Measurements from ENCODE around the gene A2M. TPM values are rescaled to one million over a fixed set of nuclear protein-coding genes. Genes with fewer than 3 reads are reported as not detected.

A2M gene
- total RNA-seq, 3 donors from 2014 or later = 276 to 457 (median 281) TPM

GRCh38 chr12:9112076-9112853 is 3.5 kb downstream of the A2M start:
- no peaks in the 10 kb centered on the region for H3K4me1 ChIP-seq
- no peaks in the 10 kb centered on the region for H3K9me3 ChIP-seq
- DNase-seq (ENCODE audit: low spot score in 2 of 2) = no peak
- intact Hi-C loops (cut with DNase I; ENCODE audit: low total_unique reads) = no loop called here
- H3K27me3 ChIP-seq = no peaks in the 10 kb centered on the region
- no peaks in the 10 kb centered on the region for H3K36me3 ChIP-seq
- H3K27ac ChIP-seq = peak overlapping the region; percentile 38 to 52
- TF ChIP-seq POLR2AphosphoS5 (IDR thresholded peaks at IDR 0.05) (no peak), POLR2A (IDR thresholded peaks at IDR 0.05) (no peak)
- TF ChIP-seq, protein P1, sequence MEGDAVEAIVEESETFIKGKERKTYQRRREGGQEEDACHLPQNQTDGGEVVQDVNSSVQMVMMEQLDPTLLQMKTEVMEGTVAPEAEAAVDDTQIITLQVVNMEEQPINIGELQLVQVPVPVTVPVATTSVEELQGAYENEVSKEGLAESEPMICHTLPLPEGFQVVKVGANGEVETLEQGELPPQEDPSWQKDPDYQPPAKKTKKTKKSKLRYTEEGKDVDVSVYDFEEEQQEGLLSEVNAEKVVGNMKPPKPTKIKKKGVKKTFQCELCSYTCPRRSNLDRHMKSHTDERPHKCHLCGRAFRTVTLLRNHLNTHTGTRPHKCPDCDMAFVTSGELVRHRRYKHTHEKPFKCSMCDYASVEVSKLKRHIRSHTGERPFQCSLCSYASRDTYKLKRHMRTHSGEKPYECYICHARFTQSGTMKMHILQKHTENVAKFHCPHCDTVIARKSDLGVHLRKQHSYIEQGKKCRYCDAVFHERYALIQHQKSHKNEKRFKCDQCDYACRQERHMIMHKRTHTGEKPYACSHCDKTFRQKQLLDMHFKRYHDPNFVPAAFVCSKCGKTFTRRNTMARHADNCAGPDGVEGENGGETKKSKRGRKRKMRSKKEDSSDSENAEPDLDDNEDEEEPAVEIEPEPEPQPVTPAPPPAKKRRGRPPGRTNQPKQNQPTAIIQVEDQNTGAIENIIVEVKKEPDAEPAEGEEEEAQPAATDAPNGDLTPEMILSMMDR (IDR thresholded peaks at IDR 0.05) = no peak
- peak overlapping the region in 2 of 3 donors; percentile 44 to 62 for H3K4me3 ChIP-seq

DNA sequence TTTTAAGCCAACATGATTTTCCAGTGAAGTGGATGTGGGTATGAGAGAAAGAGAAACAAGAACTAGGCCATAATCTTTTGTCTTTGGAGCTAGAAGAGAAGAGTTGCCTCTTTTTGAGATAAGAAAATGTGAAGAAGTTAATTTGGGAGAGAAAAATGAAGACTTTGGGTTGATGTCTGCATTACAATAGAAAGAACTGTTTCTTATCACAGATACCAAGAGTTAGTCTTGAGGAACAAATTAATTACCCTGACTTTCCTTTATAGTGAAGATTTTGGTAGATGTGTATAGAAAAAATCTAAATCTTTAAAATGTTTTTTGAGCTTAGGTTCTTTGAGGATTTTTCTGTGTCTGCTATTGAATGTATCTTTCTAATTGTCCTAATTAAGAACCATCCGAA is 4.2 kb downstream of the A2M start:
- no peak for TF ChIP-seq POLR2AphosphoS5 (IDR thresholded peaks at IDR 0.05)
- no peak for TF ChIP-seq POLR2A (IDR thresholded peaks at IDR 0.05)
- TF ChIP-seq, protein P1 (IDR thresholded peaks at IDR 0.05) = no peak
- Histone ChIP-seq H3K4me1 (no peaks in the 10 kb centered on the region), H3K27me3 (no peaks in the 10 kb centered on the region), H3K4me3 (peak overlapping the region in 1 of 3 donors; percentile 62), H3K27ac (peak overlapping the region in 1 of 2 donors; percentile 1), H3K9me3 (no peaks in the 10 kb centered on the region), H3K36me3 (no peaks in the 10 kb centered on the region)
- no peak for DNase-seq (ENCODE audit: low spot score in 2 of 2)
- intact Hi-C loops (cut with DNase I; ENCODE audit: low total_unique reads) = no loop called here

DNA sequence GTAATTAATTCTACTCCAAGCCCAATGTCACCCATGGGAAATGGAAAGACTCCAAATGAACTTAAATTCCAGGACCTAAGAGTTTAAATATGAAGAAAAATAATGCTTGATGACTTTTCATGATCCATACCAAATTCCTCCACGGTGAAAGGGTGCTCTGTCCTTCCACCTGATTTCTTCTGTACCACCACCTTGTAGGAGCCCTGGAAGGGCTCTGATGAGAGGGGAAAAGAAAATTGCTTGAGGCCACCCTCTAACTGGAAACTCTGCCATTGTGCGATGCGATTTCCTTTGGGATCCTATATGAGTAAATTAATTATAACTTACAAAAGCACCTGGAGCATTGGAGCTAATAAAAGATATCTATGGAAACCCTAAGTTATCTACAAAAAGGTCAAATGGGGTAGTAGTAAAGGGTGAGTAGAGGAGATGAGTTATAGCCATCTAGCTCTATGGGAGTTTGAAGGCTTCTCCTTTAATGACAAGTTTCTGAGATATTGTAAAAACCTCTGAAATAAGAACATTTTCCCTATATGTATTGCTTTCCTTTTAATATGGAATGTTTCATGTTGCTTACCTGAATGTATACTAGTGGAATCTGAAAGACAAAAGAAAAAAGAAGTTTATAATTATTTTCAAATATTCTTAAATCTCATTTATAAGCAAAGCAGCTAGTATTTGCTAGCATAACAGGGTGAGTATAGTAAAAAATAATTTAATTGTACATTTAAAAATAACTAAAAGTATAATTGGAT is 5.8 kb downstream of the A2M start:
- no peaks in the 10 kb centered on the region for H3K27me3 ChIP-seq
- DNase-seq (ENCODE audit: low spot score in 2 of 2) = no peak
- H3K27ac ChIP-seq = no peak overlapping the region
- H3K9me3 ChIP-seq = no peaks in the 10 kb centered on the region
- TF ChIP-seq, protein P1 (IDR thresholded peaks at IDR 0.05) = no peak
- no peak for TF ChIP-seq POLR2A (IDR thresholded peaks at IDR 0.05)
- no peak for TF ChIP-seq POLR2AphosphoS5 (IDR thresholded peaks at IDR 0.05)
- intact Hi-C loops (cut with DNase I; ENCODE audit: low total_unique reads) = no loop called here
- no peak overlapping the region for H3K4me3 ChIP-seq
- H3K36me3 ChIP-seq = no peaks in the 10 kb centered on the region
- no peaks in the 10 kb centered on the region for H3K4me1 ChIP-seq

GRCh38 chr12:9109213-9109522 is 6.6 kb downstream of the A2M start:
- H3K36me3 ChIP-seq = no peaks in the 10 kb centered on the region
- no peak overlapping the region for H3K4me3 ChIP-seq
- intact Hi-C loops (cut with DNase I; ENCODE audit: low total_unique reads) = no loop called here
- H3K4me1 ChIP-seq = no peaks in the 10 kb centered on the region
- H3K27me3 ChIP-seq = no peaks in the 10 kb centered on the region
- no peaks in the 10 kb centered on the region for H3K9me3 ChIP-seq
- TF ChIP-seq POLR2AphosphoS5 (IDR thresholded peaks at IDR 0.05) (no peak), POLR2A (IDR thresholded peaks at IDR 0.05) (no peak)
- TF ChIP-seq, protein P1 (IDR thresholded peaks at IDR 0.05) = no peak
- no peak for DNase-seq (ENCODE audit: low spot score in 2 of 2)
- H3K27ac ChIP-seq = no peak overlapping the region
